Loucy (cell line): ENCODE data around the gene KIRREL3.

Source experiments
- CTCF ChIP-seq: fragments of 200-600 bp; sonication (generic); conservative IDR thresholded peaks from 2 replicates; pipeline ENCODE4 v1.5.1; 2014; ENCODE audit warnings: mild to moderate bottlenecking, antibody characterized with exemption, low read length
- EZH2phosphoT487 ChIP-seq: fragments of 200-600 bp; IDR thresholded peaks from 2 replicates; pipeline ENCODE4 v1.6.1; 2018; ENCODE audit warnings: antibody characterized with exemption, mild to moderate bottlenecking, moderate library complexity, borderline replicate concordance

DNA sequence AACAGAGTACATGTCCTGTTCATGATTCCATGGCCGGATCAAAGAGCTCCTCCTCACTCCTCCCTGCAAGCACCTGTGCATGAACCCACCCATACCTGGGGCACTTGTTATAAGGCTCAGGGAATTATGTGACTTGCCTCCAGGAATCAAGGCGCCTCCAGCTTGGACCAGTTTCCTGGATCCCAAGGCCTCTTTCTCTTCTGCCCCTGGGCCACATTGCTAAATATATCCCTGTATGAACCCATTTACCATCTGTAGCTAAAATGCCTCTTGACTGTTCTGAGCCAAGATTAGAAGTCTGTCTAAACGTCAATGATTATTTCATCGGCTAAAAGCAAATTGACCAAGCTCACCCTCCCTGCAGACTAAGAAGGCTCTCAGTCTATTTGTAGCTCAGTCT is 135.6 kb downstream of the KIRREL3 start:
- no peak for TF ChIP-seq EZH2phosphoT487
- TF ChIP-seq CTCF: no peak
